DMS 273 (cell line): ENCODE measurements around the gene LHX1.

Experiments used
- DNase-seq: peaks from one replicate; lab custom pipeline; 2025; ENCODE audit not compliant: unreplicated experiment; lab: John Stamatoyannopoulos, UW

The LHX1 gene

DNA sequence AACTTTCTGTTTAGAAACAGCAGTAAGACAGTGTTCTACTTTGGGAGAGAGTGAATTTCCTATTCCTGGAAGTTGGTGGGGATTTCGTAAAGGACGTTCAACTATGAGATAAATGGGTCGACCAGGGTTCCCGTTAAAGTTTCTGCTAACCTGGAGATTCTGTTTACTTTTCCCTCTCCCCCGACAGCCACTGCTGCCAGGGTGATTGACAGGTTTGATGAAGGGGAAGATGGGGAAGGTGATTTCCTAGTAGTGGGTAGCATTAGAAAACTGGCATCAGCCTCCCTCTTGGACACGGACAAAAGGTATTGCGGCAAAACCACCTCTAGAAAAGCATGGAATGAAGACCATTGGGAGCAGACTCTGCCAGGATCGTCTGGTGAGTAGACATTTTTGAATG is 12.8 kb downstream of the LHX1 start:
- no peak for DNase-seq

DNA sequence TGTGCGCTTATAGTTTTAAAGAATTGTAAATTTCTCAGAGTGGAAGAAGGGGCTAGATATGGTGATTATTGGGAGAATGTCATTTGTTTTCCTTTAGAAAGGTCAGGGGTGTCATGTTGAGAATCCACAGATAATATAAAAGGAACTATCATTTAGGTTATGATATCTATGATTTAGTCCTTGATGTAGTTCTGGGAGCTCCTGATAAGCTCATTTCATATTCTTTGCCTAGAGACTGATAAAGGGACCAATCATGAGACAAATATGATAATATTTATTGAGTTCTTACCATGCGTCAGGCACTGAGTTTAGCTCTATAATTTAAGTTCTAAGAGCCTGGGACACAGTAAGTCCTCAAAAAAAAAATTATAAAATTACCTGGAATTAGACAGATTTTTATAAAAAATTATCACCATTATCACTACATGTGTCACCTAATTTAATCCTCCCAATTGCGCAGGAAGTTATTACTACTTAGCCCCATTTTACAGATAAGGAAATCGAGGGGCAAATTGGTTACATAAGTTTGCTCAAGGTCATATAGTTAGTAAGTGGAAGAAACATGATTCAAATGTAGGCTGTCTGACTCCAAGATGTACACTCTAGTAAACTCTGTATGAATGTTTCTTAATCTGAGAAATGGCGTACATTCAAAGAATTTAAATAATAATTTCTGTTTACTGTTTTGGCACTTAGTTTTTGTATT is 14.0 kb downstream of the LHX1 start:
- no peak for DNase-seq

DNA sequence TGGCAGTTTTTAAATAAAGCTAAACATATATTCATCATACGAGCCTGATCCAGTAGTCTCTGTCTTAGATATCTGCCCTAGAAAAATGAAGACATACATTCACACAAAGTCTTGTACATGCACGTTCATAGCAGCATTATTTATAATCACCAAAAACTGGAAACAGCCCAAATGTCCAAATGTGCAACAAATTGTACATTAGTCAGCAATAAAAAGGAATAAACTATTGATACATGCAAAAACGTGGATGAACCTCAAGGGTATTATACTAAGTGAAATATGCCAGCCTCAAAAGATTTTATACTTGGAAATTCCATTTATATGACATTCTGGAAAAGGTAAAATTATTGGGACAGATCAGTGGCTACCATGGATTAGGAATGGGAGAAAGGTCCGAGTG is 34.2 kb downstream of the LHX1 start:
- DNase-seq = no peak

- no peak for DNase-seq
These were observed 35.0 kb downstream of the LHX1 start for GRCh38 chr17:36972186-36972700.

DNA sequence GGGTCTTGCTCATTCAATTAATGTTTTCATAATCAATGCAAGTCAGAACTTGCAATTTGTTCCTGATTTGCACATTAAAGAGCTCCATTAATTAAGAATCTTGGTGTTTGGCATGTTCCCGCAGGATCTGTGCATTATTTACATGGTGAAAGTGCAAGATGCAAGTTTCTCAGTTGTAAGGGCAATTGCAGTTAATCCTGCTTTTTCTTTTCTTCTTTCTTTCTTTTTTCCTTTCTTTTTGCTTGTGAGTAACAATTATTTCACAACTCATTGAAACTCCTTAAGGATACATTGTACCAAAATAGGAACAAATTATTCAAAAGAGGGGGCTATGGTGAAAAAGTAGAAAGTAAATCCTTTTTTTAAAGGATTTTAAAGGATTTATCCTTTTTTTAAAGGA is 35.6 kb downstream of the LHX1 start:
- no peak for DNase-seq

GRCh38 chr17:36975922-36976515 is 38.7 kb downstream of the LHX1 start:
- no peak for DNase-seq

DNA sequence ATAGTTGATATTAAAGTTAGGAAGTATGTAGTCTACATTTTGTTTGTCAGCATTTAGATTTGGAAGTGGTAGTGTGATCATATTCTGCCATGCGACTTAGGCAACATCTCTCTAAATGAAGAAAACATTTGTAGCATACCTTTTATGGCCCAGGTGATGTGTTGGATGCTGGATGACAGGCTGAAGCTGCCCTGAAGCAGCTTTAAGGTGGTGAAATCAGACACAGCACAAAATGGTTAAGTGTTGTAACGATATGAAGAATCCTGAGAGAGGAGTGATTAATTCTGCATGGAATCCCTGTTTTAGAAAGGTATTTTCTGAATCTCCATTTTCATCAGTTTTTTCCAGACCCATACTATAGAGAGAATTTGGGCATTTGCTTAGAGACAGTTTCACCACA is 39.8 kb downstream of the LHX1 start:
- DNase-seq = no peak

DNA sequence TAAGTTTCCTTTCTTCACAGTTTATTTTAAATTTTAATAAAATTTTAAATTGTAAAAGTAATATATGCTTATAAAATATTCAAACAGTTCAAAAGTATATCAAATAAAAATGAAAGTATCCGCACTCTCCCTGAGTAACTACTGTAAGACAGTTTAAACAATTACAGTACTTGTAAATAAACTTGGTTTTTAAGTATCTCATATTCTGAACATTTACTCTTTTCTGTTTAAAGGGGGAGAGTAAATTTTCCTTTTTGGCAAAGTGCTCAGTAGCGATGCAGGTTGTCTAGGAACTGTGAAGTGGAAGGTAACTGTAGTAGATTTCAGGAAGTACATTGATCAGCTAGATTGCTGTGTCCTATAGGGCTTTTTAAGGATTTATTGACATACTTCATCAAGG is 40.3 kb downstream of the LHX1 start:
- DNase-seq = no peak

DNA sequence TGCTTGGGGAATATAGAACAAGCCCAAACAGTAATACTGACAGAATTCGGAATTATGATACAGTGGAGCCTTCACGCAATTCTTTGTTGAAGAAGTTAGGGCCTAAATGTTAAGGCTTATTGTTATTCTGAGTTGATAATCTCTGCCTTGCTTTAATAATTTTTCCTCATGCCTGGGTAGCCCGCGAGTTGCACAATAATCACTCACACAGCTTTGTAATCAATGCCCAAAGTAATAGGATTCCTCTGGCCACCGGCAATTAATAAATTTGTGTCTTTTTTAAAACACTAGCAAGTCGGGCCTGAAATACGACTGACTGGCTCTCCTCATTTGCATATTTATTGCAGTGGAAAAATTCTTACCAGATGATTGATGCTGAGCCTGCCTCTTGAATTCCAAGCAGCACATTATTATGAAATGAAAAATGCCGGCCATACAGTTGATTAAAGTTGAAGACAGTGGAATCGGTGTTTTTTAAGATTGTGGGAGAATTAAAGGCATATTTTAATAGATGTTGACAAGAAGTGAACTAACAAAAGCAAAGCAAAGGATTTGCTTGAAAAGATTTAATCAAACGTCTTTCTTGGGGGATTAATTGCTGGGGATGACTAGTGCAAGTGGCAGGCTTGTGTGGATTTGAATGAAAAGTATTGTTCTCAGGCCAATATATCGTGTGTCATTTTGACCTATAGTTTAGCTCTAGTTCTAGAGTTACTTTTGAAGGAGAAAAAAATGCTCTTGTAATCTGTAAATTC is 41.7 kb downstream of the LHX1 start:
- peak; percentile 20 for DNase-seq

DNA sequence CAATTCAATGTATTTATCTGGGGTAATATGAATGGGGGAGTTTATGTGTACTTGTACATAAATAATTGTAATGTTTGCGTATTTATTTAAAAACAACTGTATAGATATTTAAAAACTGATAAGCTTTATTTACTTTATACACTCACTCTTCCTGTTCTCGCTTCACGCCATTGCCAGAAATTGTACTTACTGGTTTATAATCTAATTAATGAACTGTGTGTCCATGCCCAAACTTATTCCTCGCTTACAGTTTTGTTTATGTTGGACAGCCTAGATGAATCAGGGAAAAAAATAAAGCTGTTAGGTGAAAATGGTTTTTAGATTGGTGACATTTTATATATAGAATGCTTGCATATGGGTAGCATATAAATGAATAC is 42.3 kb downstream of the LHX1 start:
- DNase-seq = no peak

GRCh38 chr17:36980280-36980761 is 43.0 kb downstream of the LHX1 start:
- DNase-seq = peak; percentile 76

GRCh38 chr17:36983618-36984017 is 46.3 kb downstream of the LHX1 start:
- DNase-seq = no peak

DNA sequence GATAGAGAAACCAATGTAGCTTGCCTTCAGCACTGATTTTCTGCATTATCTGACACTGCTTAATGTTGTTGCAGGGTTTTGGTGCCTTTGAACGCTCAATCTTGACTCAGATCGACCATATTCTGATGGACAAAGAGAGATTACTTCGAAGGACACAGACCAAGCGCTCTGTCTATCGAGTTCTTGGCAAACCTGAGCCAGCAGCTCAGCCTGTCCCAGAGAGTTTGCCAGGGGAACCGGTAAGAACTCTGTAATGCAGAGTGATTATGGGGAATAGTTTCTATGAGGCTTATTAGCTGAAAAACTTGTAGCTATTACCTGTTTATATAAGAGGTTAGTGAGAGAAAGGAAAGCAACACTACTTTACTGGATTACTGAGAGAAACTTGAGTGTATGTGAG is 51.9 kb downstream of the LHX1 start:
- DNase-seq = no peak

GRCh38 chr17:36992701-36993100 is 55.4 kb downstream of the LHX1 start:
- DNase-seq = no peak

DNA sequence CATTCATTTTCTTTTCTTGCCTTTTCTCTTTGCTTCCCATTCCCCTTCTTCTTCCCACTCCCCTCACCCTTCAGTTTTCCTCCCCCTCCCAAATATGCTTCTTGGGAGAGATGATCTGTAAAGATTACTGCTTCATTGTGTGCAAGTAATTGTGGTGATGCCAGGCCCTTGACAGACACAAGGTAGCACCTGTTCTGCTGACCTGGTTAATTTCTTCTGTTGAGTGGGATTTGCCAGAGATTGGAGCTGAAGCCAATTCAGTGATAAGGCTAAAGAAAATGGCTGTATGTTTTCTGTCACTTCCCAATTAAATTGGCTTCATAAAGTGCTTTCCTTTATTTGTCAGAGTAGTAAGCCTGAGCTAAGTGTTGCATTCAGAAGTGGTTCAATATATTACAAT is 56.0 kb downstream of the LHX1 start:
- no peak for DNase-seq
